Ovary (tissue), 3 donors: ENCODE results near the gene USP25.
A peak's percentile ranks its signal among the peaks of the same experiment; 100 is the strongest.

Source experiments
- CTCF ChIP-seq, 3 donors: fragments of 450-650 bp in 2 of 3; fragments of 200-600 bp in 1 of 3; IDR thresholded peaks; one replicate each; pipeline versions ENCODE4 v1.5.1 to v1.8.0; 2016 to 2022; ENCODE audit warnings: antibody characterized with exemption in 3 of 3, mild to moderate bottlenecking in 1 of 3
- EP300 ChIP-seq: sonication (generic); formaldehyde crosslinking; IDR thresholded peaks from one replicate; pipeline ENCODE4 v1.6.1; 2017; ENCODE audit warnings: antibody characterized with exemption
- POLR2A ChIP-seq: fragments of 450-650 bp; IDR thresholded peaks from one replicate; pipeline ENCODE4 v1.6.1; 2017; ENCODE audit warnings: antibody characterized with exemption, mild to moderate bottlenecking, moderate library complexity
- donor health status: DM: no; HTN: no; CAD: no.

GRCh38 chr21:15729674-15730483 lies at the start of gene USP25:
- TF ChIP-seq POLR2A: peak; percentile 61
- peak in 1 of 3 donors; percentile 30 for TF ChIP-seq CTCF (IDR thresholded peaks at IDR 0.05)
- TF ChIP-seq EP300: no peak
